Neural progenitor cell (in vitro differentiated cells): Measurements from ENCODE around the gene SMAD4. TPM values are rescaled to one million over a fixed set of nuclear protein-coding genes. Genes with fewer than 3 reads are reported as not detected.

ENCODE experiments used
- DNase-seq: peaks from one replicate; pipeline ENCODE4 v3.0.0-alpha.2; 2016; ENCODE audit warnings: low spot score
- H2AFZ ChIP-seq: fragments of 200-600 bp; sonication (generic); replicated peaks from 2 replicates; pipeline ENCODE4 v1.6.1; 2016; ENCODE audit warnings: antibody characterized with exemption
- H3F3A ChIP-seq: fragments of 200-600 bp; sonication (generic); 2 replicates; pipeline ENCODE4 v1.6.1; 2016; ENCODE audit warnings: antibody characterized with exemption, low read depth
- H3K27ac ChIP-seq: fragments of 200-600 bp; sonication (generic); 2 replicates; pipeline ENCODE4 v1.5.1; 2016; ENCODE audit warnings: mild to moderate bottlenecking
- H3K27me3 ChIP-seq: fragments of 200-600 bp; sonication (generic); 2 replicates; pipeline ENCODE4 v1.6.1; 2016; ENCODE audit warnings: mild to moderate bottlenecking, moderate library complexity
- H3K36me3 ChIP-seq: fragments of 200-600 bp; sonication (generic); 2 replicates; pipeline ENCODE4 v1.5.1; 2016
- H3K4me1 ChIP-seq: fragments of 200-600 bp; sonication (generic); 2 replicates; pipeline ENCODE4 v1.6.1; 2016; ENCODE audit warnings: mixed run types
- H3K4me2 ChIP-seq: fragments of 200-600 bp; sonication (generic); 2 replicates; pipeline ENCODE4 v1.6.1; 2016
- H3K4me3 ChIP-seq: fragments of 200-600 bp; sonication (generic); 2 replicates; pipeline ENCODE4 v1.5.1; 2016
- H3K79me2 ChIP-seq: fragments of 200-600 bp; sonication (generic); 2 replicates; pipeline ENCODE4 v1.6.1; 2016; ENCODE audit warnings: low read depth
- H3K9ac ChIP-seq: fragments of 200-600 bp; sonication (generic); 2 replicates; pipeline ENCODE4 v1.6.1; 2016
- H3K9me3 ChIP-seq: fragments of 200-600 bp; sonication (generic); 2 replicates; pipeline ENCODE4 v1.5.1; 2016; ENCODE audit warnings: low read depth
- H4K20me1 ChIP-seq: fragments of 200-600 bp; sonication (generic); 2 replicates; pipeline ENCODE4 v1.6.1; 2016; ENCODE audit warnings: low read depth
- H3K27ac Mint-ChIP-seq: 3 replicates; pipeline ENCODE4 v1.8.0; 2021; ENCODE audit warnings: mixed read lengths
- H3K27me3 Mint-ChIP-seq: 2 replicates; pipeline ENCODE4 v1.8.0; 2022; ENCODE audit warnings: low read depth, mild to moderate bottlenecking, inconsistent platforms, moderate library complexity, mixed read lengths; ENCODE audit not compliant: insufficient read depth
- H3K36me3 Mint-ChIP-seq: 3 replicates; pipeline ENCODE4 v1.8.0; 2021; ENCODE audit warnings: mixed read lengths
- H3K4me1 Mint-ChIP-seq: 3 replicates; pipeline ENCODE4 v1.8.0; 2021; ENCODE audit warnings: mixed read lengths
- H3K4me3 Mint-ChIP-seq: 3 replicates; pipeline ENCODE4 v1.8.0; 2021; ENCODE audit warnings: mild to moderate bottlenecking, moderate library complexity, mixed read lengths
- H3K9me3 Mint-ChIP-seq: 3 replicates; pipeline ENCODE4 v1.8.0; 2020; ENCODE audit warnings: mixed read lengths
- CTCF ChIP-seq: fragments of 200-600 bp; sonication (generic); IDR thresholded peaks from 2 replicates; pipeline ENCODE4 v1.5.1; 2017; ENCODE audit warnings: antibody characterized with exemption, mild to moderate bottlenecking
- EZH2 ChIP-seq: fragments of 200-600 bp; sonication (generic); IDR thresholded peaks from 2 replicates; pipeline ENCODE4 v1.6.1; 2017; ENCODE audit warnings: antibody characterized with exemption, mild to moderate bottlenecking, moderate library complexity
- EZH2phosphoT487 ChIP-seq: fragments of 200-600 bp; sonication (generic); IDR thresholded peaks from 2 replicates; pipeline ENCODE4 v1.6.1; 2017; ENCODE audit warnings: antibody characterized with exemption
- total RNA-seq: library from RNA; depleted of rRNA; stranded (reverse); fragments of >200 nt; gene quantifications from 2 replicates; pipeline ENCODE4 v1.2.3, GENCODE V29; 2015; ENCODE audit warnings: low replicate concordance

Gene SMAD4
- total RNA-seq, 1 donor from 2014 or later = 310 TPM

GRCh38 chr18:51123046-51123395 is 93.0 kb downstream of the SMAD4 start:
- no peaks in the 10 kb centered on the region for H3F3A ChIP-seq
- no peaks in the 10 kb centered on the region for H4K20me1 ChIP-seq
- no peak overlapping the region for H3K4me3 ChIP-seq
- no peak overlapping the region for H2AFZ ChIP-seq
- no peak overlapping the region for H3K27ac Mint-ChIP-seq
- H3K27me3 Mint-ChIP-seq = peaks cover 9% of the 10 kb centered on the region
- no peak for TF ChIP-seq CTCF
- H3K36me3 Mint-ChIP-seq = peaks cover 6% of the 10 kb centered on the region
- no peak for DNase-seq
- no peaks in the 10 kb centered on the region for H3K9me3 ChIP-seq
- H3K4me3 Mint-ChIP-seq = no peak overlapping the region
- peaks cover 2% of the 10 kb centered on the region for H3K4me1 Mint-ChIP-seq
- no peak overlapping the region for H3K27ac ChIP-seq
- no peaks in the 10 kb centered on the region for H3K4me1 ChIP-seq
- no peak overlapping the region for H3K4me2 ChIP-seq
- peaks cover 35% of the 10 kb centered on the region for H3K9me3 Mint-ChIP-seq
- no peak overlapping the region for H3K9ac ChIP-seq
- no peaks in the 10 kb centered on the region for H3K79me2 ChIP-seq
- no peaks in the 10 kb centered on the region for H3K36me3 ChIP-seq
- H3K27me3 ChIP-seq = no peaks in the 10 kb centered on the region

GRCh38 chr18:51123481-51123880 is 93.5 kb downstream of the SMAD4 start:
- Histone ChIP-seq H4K20me1 (no peaks in the 10 kb centered on the region), H3K79me2 (no peaks in the 10 kb centered on the region), H3K4me3 (no peak overlapping the region), H2AFZ (no peak overlapping the region), H3K4me2 (no peak overlapping the region), H3F3A (no peaks in the 10 kb centered on the region), H3K36me3 (no peaks in the 10 kb centered on the region), H3K27ac (no peak overlapping the region), H3K4me1 (no peaks in the 10 kb centered on the region), H3K9me3 (no peaks in the 10 kb centered on the region), H3K27me3 (no peaks in the 10 kb centered on the region), H3K9ac (no peak overlapping the region)
- Mint-ChIP-seq H3K27me3 (peaks cover 9% of the 10 kb centered on the region), H3K27ac (no peak overlapping the region), H3K9me3 (peaks cover 31% of the 10 kb centered on the region), H3K4me3 (no peak overlapping the region), H3K36me3 (peaks cover 3% of the 10 kb centered on the region), H3K4me1 (peaks cover 2% of the 10 kb centered on the region)
- TF ChIP-seq CTCF = no peak
- no peak for TF ChIP-seq EZH2
- no peak for TF ChIP-seq EZH2phosphoT487
- DNase-seq = no peak

GRCh38 chr18:51123936-51124486 is 94.0 kb downstream of the SMAD4 start:
- Histone ChIP-seq H3K4me1 (no peaks in the 10 kb centered on the region), H3K27me3 (no peaks in the 10 kb centered on the region), H3K9me3 (no peaks in the 10 kb centered on the region), H3K4me3 (no peak overlapping the region), H3K27ac (no peak overlapping the region), H3K4me2 (no peak overlapping the region), H4K20me1 (no peaks in the 10 kb centered on the region), H3K9ac (no peak overlapping the region), H2AFZ (no peak overlapping the region), H3K36me3 (no peaks in the 10 kb centered on the region), H3F3A (no peaks in the 10 kb centered on the region), H3K79me2 (no peaks in the 10 kb centered on the region)
- no peak overlapping the region for H3K27ac Mint-ChIP-seq
- no peak for DNase-seq
- peaks cover 3% of the 10 kb centered on the region for H3K36me3 Mint-ChIP-seq
- H3K27me3 Mint-ChIP-seq = peaks cover 9% of the 10 kb centered on the region
- peaks cover 2% of the 10 kb centered on the region for H3K4me1 Mint-ChIP-seq
- H3K4me3 Mint-ChIP-seq = no peak overlapping the region
- H3K9me3 Mint-ChIP-seq = peaks cover 27% of the 10 kb centered on the region
- TF ChIP-seq EZH2 = no peak
- TF ChIP-seq EZH2phosphoT487 = no peak
- TF ChIP-seq CTCF = no peak
